Ishikawa (cell line): Measurements from ENCODE around the gene SPOCK2.

Experiments used
- CEBPB ChIP-seq: IDR thresholded peaks from 2 replicates; pipeline ENCODE4 v1.6.1; 2012
- CREB1 ChIP-seq: IDR thresholded peaks from 2 replicates; pipeline ENCODE4 v1.6.1; 2012; ENCODE audit warnings: low read depth
- EGR1 ChIP-seq: IDR thresholded peaks from 2 replicates; pipeline ENCODE4 v1.6.1; 2012
- EP300 ChIP-seq: IDR thresholded peaks from 2 replicates; pipeline ENCODE4 v1.6.1; 2012; ENCODE audit warnings: borderline replicate concordance
- FOXM1 ChIP-seq: IDR thresholded peaks from 2 replicates; pipeline ENCODE4 v1.6.1; 2012; ENCODE audit warnings: low read depth, borderline replicate concordance
- MAX ChIP-seq: IDR thresholded peaks from 2 replicates; pipeline ENCODE4 v1.6.1; 2012
- NFIC ChIP-seq: IDR thresholded peaks from 2 replicates; pipeline ENCODE4 v1.6.1; 2012
- RAD21 ChIP-seq: IDR thresholded peaks from 2 replicates; pipeline ENCODE4 v1.6.1; 2012; ENCODE audit warnings: low read depth
- REST ChIP-seq: IDR thresholded peaks from 2 replicates; pipeline ENCODE4 v1.6.1; 2012; ENCODE audit warnings: low read depth, mild to moderate bottlenecking
- TAF1 ChIP-seq: IDR thresholded peaks from 2 replicates; pipeline ENCODE4 v1.6.1; 2012; ENCODE audit warnings: low read depth, mild to moderate bottlenecking
- TCF12 ChIP-seq: IDR thresholded peaks from 2 replicates; pipeline ENCODE4 v1.6.1; 2012; ENCODE audit warnings: low read depth
- TEAD4 ChIP-seq: IDR thresholded peaks from 2 replicates; pipeline ENCODE4 v1.6.1; 2012
- USF1 ChIP-seq: IDR thresholded peaks from 2 replicates; pipeline ENCODE4 v1.6.1; 2012
- YY1 ChIP-seq: IDR thresholded peaks from 2 replicates; pipeline ENCODE4 v1.6.1; 2012; ENCODE audit warnings: low read depth
- ZBTB7A ChIP-seq: IDR thresholded peaks from 2 replicates; pipeline ENCODE4 v1.6.1; 2012; ENCODE audit warnings: low read depth

The SPOCK2 gene

GRCh38 chr10:72068126-72068765 lies 20.1 kb downstream of the SPOCK2 start:
- TF ChIP-seq CREB1 (no peak), USF1 (no peak), FOXM1 (no peak), CEBPB (no peak), TAF1 (no peak), ZBTB7A (no peak), TEAD4 (no peak), EGR1 (no peak), REST (no peak), NFIC (no peak), MAX (no peak), RAD21 (no peak), TCF12 (no peak)

- no peak for TF ChIP-seq EP300
- no peak for TF ChIP-seq TEAD4
- no peak for TF ChIP-seq EGR1
- no peak for TF ChIP-seq CEBPB
- TF ChIP-seq TAF1: no peak
- TF ChIP-seq TCF12: no peak
- no peak for TF ChIP-seq ZBTB7A
- no peak for TF ChIP-seq MAX
- no peak for TF ChIP-seq NFIC
These were observed 20.8 kb downstream of the SPOCK2 start for GRCh38 chr10:72067463-72068125.

- no peak for TF ChIP-seq YY1
- no peak for TF ChIP-seq FOXM1
- no peak for TF ChIP-seq EP300
- no peak for TF ChIP-seq MAX
- no peak for TF ChIP-seq RAD21
- no peak for TF ChIP-seq USF1
- no peak for TF ChIP-seq CREB1
- TF ChIP-seq EGR1: no peak
- no peak for TF ChIP-seq TAF1
- no peak for TF ChIP-seq TCF12
- TF ChIP-seq CEBPB: no peak
- TF ChIP-seq ZBTB7A: no peak
- no peak for TF ChIP-seq NFIC
- TF ChIP-seq TEAD4: no peak
These were observed 21.8 kb downstream of the SPOCK2 start for GRCh38 chr10:72066318-72067284.

- no peak for TF ChIP-seq EP300
These were observed 22.8 kb downstream of the SPOCK2 start for GRCh38 chr10:72065439-72066025.

- TF ChIP-seq EP300: no peak
- TF ChIP-seq EGR1: no peak
- no peak for TF ChIP-seq YY1
- TF ChIP-seq CREB1: no peak
- no peak for TF ChIP-seq NFIC
- TF ChIP-seq USF1: no peak
- TF ChIP-seq REST: no peak
- no peak for TF ChIP-seq RAD21
- TF ChIP-seq FOXM1: no peak
- no peak for TF ChIP-seq CEBPB
- no peak for TF ChIP-seq TAF1
- no peak for TF ChIP-seq TEAD4
These were observed 24.5 kb downstream of the SPOCK2 start for GRCh38 chr10:72063703-72064391.
